LNCaP clone FGC (cell line): ENCODE measurements around the gene KCNIP4.

ENCODE experiments used
- DNase-seq: peaks from one replicate; pipeline ENCODE4 v3.0.0-alpha.2; 2011; ENCODE audit warnings: low read depth
- H3K4me3 ChIP-seq: 2 replicates; pipeline ENCODE4 v1.5.1; 2011; ENCODE audit warnings: mild to moderate bottlenecking, low read depth, low read length, control low read depth
- CTCF ChIP-seq: IDR thresholded peaks from 2 replicates; pipeline ENCODE4 v1.5.1; 2012; ENCODE audit warnings: mild to moderate bottlenecking; ENCODE audit not compliant: control insufficient read depth, insufficient read depth; ENCODE audit errors: extremely low read depth

Gene KCNIP4

GRCh38 chr4:20926529-20926928, 1022.0 kb downstream of the KCNIP4 start:
- no peak overlapping the region for H3K4me3 ChIP-seq
- no peak for DNase-seq
- no peak for TF ChIP-seq CTCF

GRCh38 chr4:20925176-20925575, 1023.4 kb downstream of the KCNIP4 start:
- no peak for DNase-seq
- H3K4me3 ChIP-seq = no peak overlapping the region
- no peak for TF ChIP-seq CTCF

- no peak for TF ChIP-seq CTCF
- H3K4me3 ChIP-seq = no peak overlapping the region
- no peak for DNase-seq
Measured at GRCh38 chr4:20922962-20923361, 1025.6 kb downstream of the KCNIP4 start.

- TF ChIP-seq CTCF = no peak
- H3K4me3 ChIP-seq = no peak overlapping the region
- no peak for DNase-seq
Measured at GRCh38 chr4:20916106-20916505, 1032.5 kb downstream of the KCNIP4 start.

GRCh38 chr4:20904966-20905365, 1043.6 kb downstream of the KCNIP4 start:
- H3K4me3 ChIP-seq = no peak overlapping the region
- TF ChIP-seq CTCF = no peak

GRCh38 chr4:20901851-20902250, 1046.7 kb downstream of the KCNIP4 start:
- no peak for DNase-seq
- no peak overlapping the region for H3K4me3 ChIP-seq
- TF ChIP-seq CTCF = no peak

More at GRCh38 chr4:20904966-20905365, 1043.6 kb downstream of the KCNIP4 start:
- DNase-seq = no peak

- TF ChIP-seq CTCF = no peak
- DNase-seq = no peak
- H3K4me3 ChIP-seq = no peak overlapping the region
Measured at GRCh38 chr4:20899591-20899990, 1049.0 kb downstream of the KCNIP4 start.
